DMS153 (cell line): ENCODE measurements around the gene EGFR.

Source experiments
- DNase-seq: peaks from one replicate; lab custom pipeline; 2025; lab: John Stamatoyannopoulos, UW

The EGFR gene

DNA sequence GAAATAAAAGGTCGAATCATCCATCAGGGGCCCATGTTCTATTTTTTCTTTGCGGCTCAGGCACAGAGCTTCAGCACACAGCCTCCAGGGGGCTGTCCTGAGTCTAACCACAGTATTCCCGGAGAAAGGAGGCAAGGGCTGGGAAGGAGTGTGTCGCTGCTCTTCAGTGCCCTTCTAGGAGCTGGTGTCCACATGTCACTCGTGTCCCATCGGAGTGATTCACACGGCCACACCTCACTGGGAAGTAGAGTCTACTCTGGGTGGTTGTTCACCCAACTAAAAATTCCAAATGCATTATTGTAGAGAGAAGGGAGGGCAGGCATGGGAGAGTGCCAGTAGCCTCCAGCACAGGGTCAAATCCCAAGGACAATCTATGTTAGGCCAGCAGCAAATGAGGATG, 231.5 kb downstream of the EGFR start:
- DNase-seq: no peak

DNA sequence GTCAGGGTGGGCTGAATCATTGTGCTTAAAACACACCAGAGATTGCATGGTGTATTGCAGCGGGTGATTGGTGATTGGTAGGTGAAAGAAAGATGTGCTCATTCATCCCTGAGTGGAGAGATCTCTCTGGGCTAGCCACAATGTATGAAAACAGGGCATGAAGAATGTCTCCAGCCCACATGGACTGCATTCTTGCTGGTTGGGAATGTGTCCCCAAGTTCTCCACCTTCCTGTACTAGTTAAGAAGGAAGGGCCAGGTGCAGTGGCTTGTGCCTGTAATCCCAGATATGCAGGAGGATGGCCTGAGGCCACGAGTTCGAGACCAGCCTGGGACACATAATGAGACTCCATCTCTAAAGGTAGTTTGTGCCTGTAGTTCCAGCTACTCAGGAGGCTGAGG, 232.5 kb downstream of the EGFR start:
- DNase-seq: no peak

DNA sequence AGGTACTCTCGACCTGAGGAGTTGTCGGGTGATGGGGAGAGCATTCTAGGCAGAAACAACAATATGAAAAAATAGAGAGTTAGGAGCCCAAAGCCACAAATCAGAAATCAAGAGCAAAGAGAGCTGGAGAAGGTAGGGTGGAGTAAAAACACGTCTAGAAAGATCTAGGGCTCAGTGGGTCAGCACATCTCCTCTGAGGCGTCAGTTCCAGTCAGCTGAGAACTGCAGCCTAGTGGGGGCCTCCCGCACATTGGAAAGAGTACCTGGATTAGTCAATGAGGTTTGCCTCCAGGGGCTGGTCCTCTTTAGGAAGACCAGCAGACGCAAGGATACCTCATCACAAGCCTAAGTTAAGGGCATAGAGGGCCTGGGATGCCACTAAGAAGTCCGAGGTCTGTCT, 233.1 kb downstream of the EGFR start:
- no peak for DNase-seq

DNA sequence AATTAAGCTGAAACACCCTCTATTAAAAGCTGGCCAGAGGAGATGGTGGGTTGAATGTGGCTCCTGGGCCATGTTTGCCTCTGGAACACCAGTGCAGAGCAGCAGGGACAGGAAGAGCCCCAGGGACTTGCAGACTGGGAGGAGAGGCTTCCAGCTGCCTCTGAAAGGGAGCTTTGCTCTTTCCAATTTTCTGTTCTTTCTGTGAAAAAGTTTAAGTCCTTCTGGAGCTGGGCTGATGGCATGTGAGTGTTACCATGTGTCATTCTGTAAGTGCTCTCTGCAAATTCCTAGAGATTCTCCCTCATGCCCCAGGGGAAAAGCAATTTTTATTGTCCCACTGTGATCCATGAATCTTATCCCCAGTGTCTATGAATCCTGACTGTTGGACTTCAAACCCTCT, 233.6 kb downstream of the EGFR start:
- DNase-seq: no peak

DNA sequence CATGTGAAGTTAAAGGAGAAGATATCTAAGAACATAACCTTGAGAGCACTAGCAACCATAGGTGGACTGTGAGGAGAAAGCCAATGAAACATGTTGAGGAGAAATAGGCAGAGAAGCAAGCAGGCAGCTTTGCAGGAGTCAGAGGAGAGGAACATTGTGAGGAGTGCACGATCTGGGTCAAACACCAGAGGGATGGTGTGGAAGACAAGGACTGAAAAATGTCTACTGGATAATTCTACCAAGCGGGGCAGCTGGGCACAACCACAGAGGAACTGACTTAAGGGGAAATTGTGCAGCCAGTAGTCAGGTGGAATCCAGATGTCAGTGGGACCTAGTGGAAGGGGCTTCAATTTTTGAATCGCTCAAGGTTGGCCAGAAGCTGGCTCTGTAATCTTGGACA, 234.4 kb downstream of the EGFR start:
- DNase-seq: no peak

DNA sequence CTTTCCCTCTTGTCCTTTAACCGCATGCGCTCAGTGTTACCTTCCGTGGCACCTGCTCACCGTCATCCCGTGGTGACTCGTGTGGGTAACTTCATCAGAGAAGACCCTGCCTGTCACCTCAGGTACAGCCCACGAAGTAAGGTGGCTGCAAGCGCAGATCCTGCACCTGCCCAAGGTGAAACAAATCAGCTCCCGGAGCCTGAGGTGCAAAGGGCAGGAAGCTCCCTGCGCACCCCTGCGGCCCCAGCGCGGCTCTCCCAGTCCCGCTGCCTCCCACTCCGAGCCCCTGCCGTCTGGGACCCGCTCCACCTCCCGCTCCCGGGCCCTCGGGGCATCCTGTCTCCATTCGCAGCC, 235.4 kb downstream of the EGFR start:
- DNase-seq: no peak

DNA sequence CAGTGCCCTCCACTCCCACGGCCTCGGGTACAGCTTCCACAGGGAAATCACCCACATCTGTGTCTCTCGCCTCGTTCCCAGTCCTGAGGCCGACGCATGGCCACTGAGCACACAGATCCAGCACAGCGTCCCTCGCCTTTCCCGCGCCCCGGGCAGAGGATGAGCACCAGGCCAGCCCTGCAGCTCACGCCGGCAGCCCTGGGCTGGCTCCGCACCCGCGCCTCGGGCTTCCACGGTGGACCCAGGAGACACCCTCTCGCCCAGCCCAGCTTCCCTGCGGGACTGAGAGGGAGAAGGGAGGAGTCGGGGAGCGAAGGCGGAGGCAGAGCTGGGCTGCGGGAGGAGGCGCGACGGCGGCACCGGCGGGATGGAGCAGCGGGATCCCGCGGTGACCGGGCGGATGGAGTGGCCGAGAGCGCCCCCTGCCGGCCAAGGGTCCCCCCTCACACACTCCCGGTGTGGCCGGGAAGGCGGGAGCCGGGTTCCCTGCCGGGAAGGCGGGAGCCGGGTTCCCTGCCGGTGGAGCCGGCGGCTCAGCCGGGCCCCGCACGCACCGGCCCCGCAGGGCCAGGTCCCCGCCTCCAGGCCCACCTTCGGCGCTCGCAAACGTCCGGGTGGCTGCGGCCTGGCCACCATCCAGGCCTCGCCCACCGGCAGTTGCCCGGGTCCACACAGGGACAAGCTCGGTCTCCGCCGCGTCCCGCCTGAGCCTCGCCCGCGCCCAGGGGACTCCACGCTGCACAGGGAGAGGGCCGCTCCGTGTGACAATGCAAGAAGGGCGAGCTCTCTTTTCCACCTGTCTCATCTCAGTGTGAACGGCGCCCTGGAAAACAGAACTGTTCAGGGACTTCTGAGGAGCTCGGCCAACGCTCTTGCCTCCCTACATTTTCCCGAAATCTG, 236.0 kb downstream of the EGFR start:
- peak; percentile 54 for DNase-seq

DNA sequence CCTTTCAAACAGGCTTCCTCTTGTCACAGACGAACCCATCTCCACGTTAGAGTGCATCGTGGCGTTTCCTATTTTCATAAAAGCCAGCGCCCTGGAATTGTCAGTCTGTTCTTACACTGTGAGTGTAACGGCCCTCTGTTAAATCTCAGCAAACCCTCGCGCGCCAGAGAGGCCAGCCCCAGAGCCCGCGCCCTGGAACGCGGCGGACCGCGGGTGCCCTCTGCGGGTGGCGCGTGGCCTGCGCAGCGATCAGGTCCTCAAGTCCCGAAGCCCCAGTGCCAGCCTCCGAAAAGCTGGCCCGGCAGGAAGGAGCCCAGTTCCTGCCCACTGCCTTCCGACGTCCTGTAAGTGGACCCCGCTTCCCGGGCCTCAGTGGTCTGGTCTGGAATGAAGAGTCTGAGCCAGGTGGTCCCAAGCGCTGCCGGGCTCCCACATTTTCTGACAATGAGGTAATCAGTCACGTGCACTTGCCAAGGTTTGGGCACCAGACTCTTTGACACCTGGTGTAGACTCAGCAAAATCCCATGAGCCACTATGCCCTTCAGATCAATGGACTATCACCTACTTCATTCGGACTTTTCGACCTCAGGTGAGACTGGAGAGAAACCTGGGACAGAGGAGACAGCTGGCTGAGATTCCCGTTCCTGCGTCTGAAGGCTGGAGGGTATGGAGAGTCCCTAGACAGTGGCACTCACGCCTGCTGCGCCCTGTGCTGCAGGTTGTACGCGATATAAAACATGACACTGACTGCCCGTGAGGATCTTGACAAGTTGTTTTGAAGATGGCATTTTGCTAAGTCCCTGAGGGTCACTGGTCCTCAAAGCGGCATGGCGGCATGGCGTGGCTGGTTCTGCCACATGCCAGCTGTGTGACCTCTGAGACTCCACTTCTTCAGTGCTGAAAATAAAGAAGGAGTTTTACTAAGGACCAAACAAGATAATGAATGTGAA, 237.0 kb downstream of the EGFR start:
- DNase-seq: peak; percentile 68

DNA sequence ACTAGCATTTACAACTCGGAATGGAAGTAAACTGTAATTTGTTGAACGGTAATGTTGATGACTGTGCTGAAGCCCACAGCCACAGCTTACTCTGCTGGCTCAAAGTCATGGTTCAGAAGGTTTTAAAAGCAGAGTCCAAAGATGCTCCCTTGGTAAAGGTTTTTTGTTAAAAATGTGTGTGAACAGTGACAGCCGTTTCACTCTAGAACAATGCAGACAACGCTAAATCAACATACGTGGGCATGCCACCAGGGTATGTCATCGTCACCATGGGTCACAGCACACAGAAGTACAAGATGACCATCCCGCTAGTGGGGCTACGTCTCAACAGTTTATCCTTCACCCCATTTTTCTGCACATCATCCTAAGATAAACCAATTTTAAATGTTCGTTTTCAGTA, 239.8 kb downstream of the EGFR start:
- DNase-seq: no peak

DNA sequence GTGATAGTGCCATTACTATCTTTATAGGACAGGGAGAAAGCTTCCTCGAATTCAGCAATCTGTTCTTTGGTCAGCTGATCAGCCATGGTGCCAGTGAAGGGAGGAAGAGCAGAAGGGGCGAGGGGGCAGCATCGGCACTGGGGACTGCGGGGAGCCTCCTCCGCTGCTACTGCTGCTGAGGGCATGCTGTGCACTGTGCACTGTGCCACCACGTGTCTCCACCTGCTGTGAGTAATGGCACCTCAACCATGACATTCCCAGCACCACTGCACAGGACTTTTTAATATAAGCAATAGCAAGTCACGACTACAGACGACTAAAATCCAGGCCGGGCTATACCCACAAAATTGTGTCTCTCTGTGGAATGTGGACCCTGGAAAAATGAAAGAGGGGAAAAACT, 241.4 kb downstream of the EGFR start:
- DNase-seq: no peak

DNA sequence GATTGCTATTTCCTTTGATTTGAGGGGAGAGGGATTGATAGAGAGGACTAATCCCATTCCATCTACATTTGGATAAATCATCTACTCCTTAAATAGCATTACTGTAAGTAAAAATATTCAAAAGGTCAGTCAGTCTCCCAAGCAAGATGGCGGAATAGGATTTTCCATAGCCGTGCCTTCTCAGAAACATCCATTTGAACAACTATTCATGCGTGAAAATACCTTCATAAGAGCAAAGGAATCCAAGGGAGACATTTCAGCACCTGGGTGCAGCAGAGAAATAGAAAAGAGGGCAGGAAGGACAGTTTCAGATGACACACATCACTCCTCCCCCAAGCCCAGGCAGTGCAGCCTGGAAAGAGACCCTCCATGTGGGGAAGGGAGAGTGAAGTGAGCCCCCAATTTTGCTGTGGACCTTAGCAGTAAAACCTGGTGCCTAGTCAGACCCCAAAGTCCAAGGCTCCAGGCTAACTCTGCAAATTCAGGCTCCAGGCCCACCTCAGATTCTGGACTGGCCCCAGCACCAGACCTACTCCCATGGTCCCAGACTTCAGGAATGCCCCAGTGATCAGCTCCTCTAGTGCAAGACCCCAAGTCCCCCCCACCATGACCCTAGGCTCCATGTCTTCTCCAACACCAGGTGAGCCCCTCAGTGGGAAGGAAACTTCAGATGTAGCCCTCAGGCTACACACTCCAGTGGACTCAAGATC, 242.0 kb downstream of the EGFR start:
- DNase-seq: no peak
